Thymus (tissue), 11 donors: ENCODE data around the gene NAGA. TPM values are rescaled to one million over a fixed set of nuclear protein-coding genes. Genes with fewer than 3 reads are reported as not detected.
A peak's percentile ranks its signal among the peaks of the same experiment; 100 is the strongest.

Experiments
- DNase-seq, 9 donors: peaks; one replicate each; pipeline ENCODE4 v3.0.0-alpha.2; 2013; ENCODE audit warnings: low spot score in 9 of 9, low read depth in 6 of 9, missing footprints in 1 of 9
- H3K27ac ChIP-seq, 2 donors: one replicate each; pipeline ENCODE4 v1.5.1; 2013; ENCODE audit warnings: control low read depth in 1 of 2, low read depth in 1 of 2, low read length in 1 of 2, mild to moderate bottlenecking in 1 of 2, moderate library complexity in 1 of 2
- H3K27me3 ChIP-seq, 2 donors: one replicate each; pipeline ENCODE4 v1.5.1; 2013; ENCODE audit warnings: low read length in 1 of 2; ENCODE audit not compliant: control insufficient read depth in 2 of 2, insufficient read depth in 1 of 2
- H3K36me3 ChIP-seq, 2 donors: one replicate each; pipeline ENCODE4 v1.5.1; 2013; ENCODE audit warnings: low read length in 1 of 2, mild to moderate bottlenecking in 1 of 2, moderate library complexity in 1 of 2; ENCODE audit not compliant: control insufficient read depth in 2 of 2, insufficient read depth in 2 of 2
- H3K4me1 ChIP-seq, 2 donors: one replicate each; pipeline ENCODE4 v1.5.1; 2013; ENCODE audit warnings: low read length in 2 of 2; ENCODE audit not compliant: control insufficient read depth in 2 of 2, insufficient read depth in 2 of 2
- H3K4me3 ChIP-seq, 2 donors: one replicate each; pipeline ENCODE4 v1.5.1; 2013; ENCODE audit warnings: low read length in 2 of 2, control low read depth in 1 of 2, mild to moderate bottlenecking in 1 of 2
- H3K9me3 ChIP-seq, 2 donors: one replicate each; pipeline ENCODE4 v1.5.1; 2013; ENCODE audit warnings: low read length in 1 of 2, mild to moderate bottlenecking in 1 of 2; ENCODE audit not compliant: control insufficient read depth in 2 of 2, insufficient read depth in 1 of 2
- WGBS: extraction: QIAGEN DNeasy Blood & Tissue Kit; methylation state at CpG from one replicate; pipeline ENCODE4 v1.1.7; 2013; 5-methylcytosine and 5-hydroxymethylcytosine counted together
- polyA plus RNA-seq: library from polyadenylated mRNA; stranded (reverse); fragments of 200-250 nt; gene quantifications from one replicate; pipeline ENCODE4 v1.2.3, GENCODE V29; 2013
- total RNA-seq: library from RNA; stranded (reverse); fragments of 120-200 nt; gene quantifications from one replicate; pipeline ENCODE4 v1.2.4, GENCODE V29; 2013
- donor health status: healthy.

Gene NAGA
- total and polyA plus RNA-seq, 2 donors: 10.6 to 18.1 TPM

DNA sequence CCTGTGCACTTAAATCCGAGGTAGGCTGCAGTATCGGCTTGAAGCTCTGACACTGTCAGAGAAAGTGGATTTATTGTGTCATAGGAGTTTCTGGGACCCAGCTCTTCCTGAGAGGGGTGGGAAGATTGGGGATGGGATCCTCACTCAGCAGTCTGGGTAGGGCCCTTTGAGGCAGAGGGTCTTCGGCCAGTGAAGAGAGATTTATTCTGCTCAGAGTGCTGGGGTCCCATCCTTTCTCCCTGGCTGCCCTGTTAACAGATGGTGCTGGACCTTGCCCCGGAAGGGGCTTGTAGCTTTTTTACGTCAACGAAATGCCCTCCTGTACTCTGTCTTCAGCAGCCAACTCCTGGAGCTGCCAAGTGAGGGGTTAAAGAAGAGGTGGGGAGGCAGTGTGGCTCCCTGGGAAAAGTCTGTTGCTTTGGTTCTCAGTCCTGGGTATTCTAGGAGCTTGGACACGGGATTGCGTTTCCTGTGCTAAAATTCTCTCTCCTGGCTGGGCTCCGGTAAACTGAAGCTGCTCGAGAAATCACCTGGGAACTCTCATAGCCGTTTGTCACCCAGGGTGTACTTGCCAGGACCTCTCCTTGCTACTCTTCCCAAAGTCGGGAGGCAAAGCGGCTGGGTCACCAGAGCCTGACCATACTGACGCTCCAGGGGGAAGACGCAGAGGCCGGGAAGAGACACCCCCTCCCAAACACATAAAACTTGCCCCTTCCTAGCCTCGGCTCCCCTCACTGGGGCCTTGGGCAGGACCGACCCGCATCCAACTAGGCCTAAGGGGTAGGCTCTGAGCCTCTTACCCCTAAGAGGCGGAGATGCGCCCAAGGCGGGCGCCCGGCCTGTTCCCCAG, 8.1 kb upstream of the NAGA start:
- peak overlapping the region; percentile 75 to 83 for H3K4me3 ChIP-seq
- peaks cover 21% of the 10 kb centered on the region in 2 donors for H3K36me3 ChIP-seq
- DNase-seq: no peak
- 80% methylated on average over 24 of the region's 24 CpGs for WGBS
- H3K27ac ChIP-seq: peak overlapping the region; percentile 94 to 99
- H3K27me3 ChIP-seq: peaks cover 0 to 5% of the 10 kb centered on the region in 2 donors
- peaks cover 23 to 40% of the 10 kb centered on the region in 2 donors for H3K4me1 ChIP-seq
- H3K9me3 ChIP-seq: no peaks in the 10 kb centered on the region

DNA sequence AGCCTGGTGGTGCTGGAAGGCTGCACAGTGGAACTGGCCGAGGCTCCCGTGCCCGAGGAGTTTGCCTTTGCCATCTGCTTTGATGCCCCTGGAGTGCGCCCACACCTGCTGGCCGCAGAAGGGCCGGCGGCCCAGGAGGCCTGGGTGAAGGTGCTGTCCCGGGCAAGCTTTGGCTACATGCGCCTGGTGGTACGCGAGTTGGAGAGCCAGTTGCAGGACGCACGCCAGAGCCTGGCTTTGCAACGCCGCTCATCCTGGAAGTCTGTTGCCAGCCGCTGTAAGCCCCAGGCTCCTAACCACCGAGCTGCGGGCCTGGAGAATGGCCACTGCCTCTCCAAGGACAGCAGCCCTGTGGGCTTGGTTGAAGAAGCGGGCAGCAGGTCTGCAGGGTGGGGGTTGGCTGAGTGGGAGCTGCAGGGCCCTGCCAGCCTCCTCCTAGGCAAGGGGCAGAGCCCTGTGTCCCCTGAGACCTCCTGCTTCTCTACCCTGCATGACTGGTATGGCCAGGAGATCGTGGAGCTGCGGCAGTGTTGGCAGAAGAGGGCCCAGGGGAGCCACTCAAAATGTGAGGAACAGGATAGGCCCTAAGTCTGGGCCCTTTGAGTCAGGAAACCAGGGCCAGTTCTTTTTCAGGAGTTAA, 7.0 kb upstream of the NAGA start:
- peaks cover 10% of the 10 kb centered on the region in 2 donors for H3K36me3 ChIP-seq
- H3K4me1 ChIP-seq: peaks cover 23 to 41% of the 10 kb centered on the region in 2 donors
- no peak for DNase-seq
- H3K4me3 ChIP-seq: no peak overlapping the region
- 94% methylated on average over 21 of the region's 21 CpGs for WGBS
- H3K27ac ChIP-seq: peak overlapping the region in 1 of 2 donors; percentile 13
- no peaks in the 10 kb centered on the region for H3K9me3 ChIP-seq
- H3K27me3 ChIP-seq: peaks cover 0 to 8% of the 10 kb centered on the region in 2 donors

DNA sequence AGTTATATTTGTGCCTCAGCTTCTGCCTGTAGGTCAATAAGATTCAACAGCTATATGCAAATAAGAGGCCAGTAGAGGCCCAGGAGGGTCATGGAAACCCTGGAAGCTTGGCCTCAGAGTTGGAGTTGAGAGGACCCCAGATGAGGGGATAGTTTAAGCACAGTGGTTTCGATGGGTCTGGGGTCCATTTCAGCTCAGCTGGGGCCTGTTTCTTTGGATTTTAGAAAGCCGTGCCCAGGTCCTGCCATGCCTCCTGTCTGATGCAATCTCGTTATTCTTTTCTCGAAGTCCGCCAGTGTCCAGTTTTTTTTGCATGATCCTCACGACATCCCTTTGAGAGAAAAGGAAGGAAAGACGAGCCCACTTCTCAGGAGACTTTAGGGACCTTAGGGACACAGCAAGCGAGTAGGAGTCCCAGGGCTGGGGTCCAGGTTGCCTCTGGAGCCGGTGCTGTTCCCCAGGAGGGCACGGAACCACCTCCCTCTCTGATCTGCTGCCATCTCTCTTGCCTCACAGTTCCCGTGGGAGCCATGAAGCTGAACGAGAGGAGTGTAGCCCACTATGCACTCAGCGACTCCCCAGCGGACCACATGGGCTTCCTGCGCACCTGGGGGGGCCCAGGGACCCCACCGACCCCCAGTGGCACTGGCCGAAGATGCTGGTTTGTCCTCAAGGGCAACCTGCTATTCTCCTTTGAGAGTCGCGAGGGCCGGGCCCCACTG, 6.3 kb upstream of the NAGA start:
- Histone ChIP-seq H3K9me3 (no peaks in the 10 kb centered on the region), H3K27me3 (peaks cover 0 to 8% of the 10 kb centered on the region in 2 donors), H3K4me1 (peaks cover 23 to 41% of the 10 kb centered on the region in 2 donors), H3K4me3 (no peak overlapping the region), H3K27ac (no peak overlapping the region), H3K36me3 (peaks cover 4% of the 10 kb centered on the region in 2 donors)
- WGBS: 97% methylated on average over 20 of the region's 20 CpGs
- no peak for DNase-seq

GRCh38 chr22:42074846-42075676, 4.4 kb upstream of the NAGA start:
- Histone ChIP-seq H3K4me1 (peaks cover 28 to 48% of the 10 kb centered on the region in 2 donors), H3K36me3 (no peaks in the 10 kb centered on the region), H3K9me3 (no peaks in the 10 kb centered on the region), H3K27ac (peak overlapping the region in 1 of 2 donors; percentile 52), H3K27me3 (peaks cover 0 to 8% of the 10 kb centered on the region in 2 donors), H3K4me3 (peak overlapping the region; percentile 59 to 65)
- no peak for DNase-seq
- WGBS: 89% methylated on average over 9 of the region's 9 CpGs

DNA sequence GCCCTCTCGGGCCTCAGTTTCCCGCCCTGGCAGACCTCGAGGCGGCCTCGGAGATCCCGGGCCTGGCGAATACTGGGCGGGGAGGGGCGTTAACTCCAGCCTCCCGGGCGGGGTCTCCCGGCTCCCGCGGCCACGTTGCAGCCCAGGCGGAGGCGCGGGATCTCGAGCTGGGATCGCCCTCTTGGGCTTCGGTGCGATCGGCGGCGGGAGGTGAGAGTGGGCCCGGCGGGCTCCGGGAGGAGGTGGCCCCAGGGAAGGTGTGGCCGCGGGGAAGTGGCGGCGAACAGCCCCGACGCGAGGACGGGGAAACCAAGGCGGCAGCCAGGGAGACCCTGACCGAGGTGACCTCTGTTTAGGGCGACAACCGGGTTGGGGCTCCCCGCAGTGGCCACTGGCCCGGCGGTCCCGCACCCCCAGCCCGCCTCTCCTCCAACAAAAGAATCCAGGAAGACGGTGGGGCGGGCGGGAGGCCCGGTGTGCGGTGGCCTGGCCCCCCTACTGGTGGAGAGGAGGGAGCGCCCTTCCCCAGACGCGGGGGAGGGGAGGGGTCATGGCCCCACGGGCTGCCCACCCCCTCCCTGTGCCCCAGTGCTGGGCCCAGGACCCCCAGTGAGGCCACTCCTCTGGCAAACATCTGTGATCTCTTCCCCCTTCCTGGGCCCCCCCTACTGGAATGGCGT, 3.7 kb upstream of the NAGA start, which contains the start of gene PHETA2:
Gene PHETA2, plus strand, starts transcription at position 117 of the 680 bp plus-strand sequence. CDS start 3,046 bp downstream, outside the sequence.
- H3K27me3 ChIP-seq: peaks cover 0 to 8% of the 10 kb centered on the region in 2 donors
- 2% methylated on average over 55 of the region's 55 CpGs for WGBS
- H3K27ac ChIP-seq: peak within 1 kb of the TSS; percentile 52 to 73
- no peaks in the 10 kb centered on the region for H3K36me3 ChIP-seq
- H3K4me1 ChIP-seq: peaks cover 28 to 53% of the 10 kb centered on the region in 2 donors
- H3K4me3 ChIP-seq: peak within 1 kb of the TSS; percentile 59 to 65
- DNase-seq: peak in 3 of 9 donors; percentile 49 to 69 (median 57)
- H3K9me3 ChIP-seq: no peaks in the 10 kb centered on the region

- DNase-seq: no peak
- peaks cover 0 to 8% of the 10 kb centered on the region in 2 donors for H3K27me3 ChIP-seq
- 88% methylated on average over 14 of the region's 14 CpGs for WGBS
- H3K9me3 ChIP-seq: no peaks in the 10 kb centered on the region
- no peaks in the 10 kb centered on the region for H3K36me3 ChIP-seq
- H3K27ac ChIP-seq: no peak overlapping the region
- H3K4me1 ChIP-seq: peaks cover 23 to 47% of the 10 kb centered on the region in 2 donors
- H3K4me3 ChIP-seq: peak overlapping the region; percentile 59 to 65
Observed at GRCh38 chr22:42073621-42074041, 3.0 kb upstream of the NAGA start.

- H3K9me3 ChIP-seq: no peaks in the 10 kb centered on the region
- H3K4me3 ChIP-seq: no peak overlapping the region
- peaks cover 0 to 8% of the 10 kb centered on the region in 2 donors for H3K27me3 ChIP-seq
- no peak for DNase-seq
- no peak overlapping the region for H3K27ac ChIP-seq
- peaks cover 16 to 40% of the 10 kb centered on the region in 2 donors for H3K4me1 ChIP-seq
- WGBS: 97% methylated on average over 8 of the region's 8 CpGs
- H3K36me3 ChIP-seq: peaks cover 0 to under 1% of the 10 kb centered on the region in 2 donors
Observed at GRCh38 chr22:42072606-42073330, 2.2 kb upstream of the NAGA start.
